Measurements from ENCODE around the gene PIP5K1C.
A peak's percentile ranks its signal among the peaks of the same experiment; 100 is the strongest.

The PIP5K1C gene

GRCh38 chr19:3608750-3609322, 91.4 kb downstream of the PIP5K1C start:
- Histone ChIP-seq H2BK120ac (ENCODE audit: low read depth, low read length) (peak overlapping the region; percentile 50), H3K4ac (ENCODE audit: low read depth in 1 of 2, low read length in 2 of 2) (peak overlapping the region in 1 of 2 experiments; percentile 9), H3K9ac (ENCODE audit: low read length) (no peak overlapping the region), H2AK5ac (ENCODE audit: low read length, severe bottlenecking) (peak overlapping the region; percentile 43), H2BK12ac (ENCODE audit: low read length in 2 of 2) (peak overlapping the region in 1 of 2 experiments; percentile 45), H2BK5ac (ENCODE audit: low read depth, low read length, poor library complexity, severe bottlenecking) (peak overlapping the region; percentile 3), H2BK15ac (ENCODE audit: low read depth, poor library complexity, severe bottlenecking) (no peak overlapping the region), H3K9me3 (ENCODE audit: control insufficient read depth, low read length) (no peaks in the 10 kb centered on the region), H3K4me2 (ENCODE audit: low read length, poor library complexity, severe bottlenecking) (peak overlapping the region; percentile 11), H3K79me1 (replicated peaks; ENCODE audit: low read length, poor library complexity, severe bottlenecking) (peaks cover 22% of the 10 kb centered on the region), H4K8ac (ENCODE audit: low read length) (peak overlapping the region; percentile 1), H3K14ac (ENCODE audit: low read length in 2 of 2) (no peak overlapping the region), H2AFZ (ENCODE audit: low read depth, low read length) (no peak overlapping the region), H3K4me3 (ENCODE audit: insufficient read depth in 1 of 2, low read depth in 1 of 2, low read length in 2 of 2) (no peak overlapping the region), H3K27me3 (ENCODE audit: control insufficient read depth in 1 of 2, insufficient read depth in 1 of 2, low read length in 2 of 2) (no peaks in the 10 kb centered on the region), H4K91ac (ENCODE audit: low read length) (peak overlapping the region; percentile 23), H3K27ac (ENCODE audit: low read length, poor library complexity, severe bottlenecking) (no peak overlapping the region), H3K36me3 (ENCODE audit: control insufficient read depth in 1 of 2, insufficient read depth in 2 of 2, low read depth in 1 of 2, low read length in 2 of 2) (peaks cover 17 to 48% of the 10 kb centered on the region in 2 experiments), H3K4me1 (ENCODE audit: control insufficient read depth, insufficient read depth, low read depth, low read length) (peaks cover 48% of the 10 kb centered on the region), H3K18ac (ENCODE audit: low read depth in 1 of 2, low read length in 2 of 2) (peak overlapping the region in 1 of 2 experiments; percentile 67), H3K23ac (ENCODE audit: low read length in 2 of 2) (no peak overlapping the region)
- DNase-seq = no peak
- 89% methylated on average over 21 of the region's 21 CpGs for WGBS

DNA sequence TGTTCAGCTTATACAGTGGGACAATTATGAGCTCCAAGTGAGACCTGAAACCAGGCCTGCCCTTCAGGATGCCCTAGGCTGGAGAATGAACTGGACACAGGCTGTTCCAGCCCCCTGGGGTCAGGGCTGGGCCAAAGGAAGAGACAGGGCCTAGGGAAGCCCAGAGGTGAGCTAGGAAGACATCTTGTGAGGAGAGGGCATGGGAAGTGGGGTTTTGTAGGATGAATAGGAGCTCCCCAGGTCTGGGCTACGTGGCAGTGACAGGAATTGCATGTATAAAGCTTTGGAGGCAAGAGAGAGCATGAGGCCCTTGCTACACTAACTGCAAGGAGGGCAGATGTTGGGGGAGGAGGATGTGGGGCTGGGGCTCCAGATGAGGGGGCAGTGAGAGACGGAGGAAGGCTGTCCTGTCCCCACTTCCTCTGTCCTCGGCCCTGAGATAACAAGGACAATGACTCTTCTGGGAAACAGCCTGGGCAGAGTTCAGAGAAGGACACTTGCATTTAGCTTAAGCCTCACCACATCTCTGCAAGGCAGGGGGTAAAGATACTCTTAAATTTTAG, 92.1 kb downstream of the PIP5K1C start:
- DNase-seq = no peak
- Histone ChIP-seq H3K14ac (ENCODE audit: low read length in 2 of 2) (no peak overlapping the region), H2BK120ac (ENCODE audit: low read depth, low read length) (peak overlapping the region; percentile 50), H3K4me3 (ENCODE audit: insufficient read depth in 1 of 2, low read depth in 1 of 2, low read length in 2 of 2) (peak overlapping the region in 1 of 2 experiments; percentile 86), H2BK5ac (ENCODE audit: low read depth, low read length, poor library complexity, severe bottlenecking) (peak overlapping the region; percentile 0), H3K18ac (ENCODE audit: low read depth in 1 of 2, low read length in 2 of 2) (peak overlapping the region; percentile 56 to 79), H2BK12ac (ENCODE audit: low read length in 2 of 2) (peak overlapping the region; percentile 41 to 45), H3K23ac (ENCODE audit: low read length in 2 of 2) (no peak overlapping the region), H4K91ac (ENCODE audit: low read length) (peak overlapping the region; percentile 12), H3K79me1 (replicated peaks; ENCODE audit: low read length, poor library complexity, severe bottlenecking) (peaks cover 27% of the 10 kb centered on the region), H3K9ac (ENCODE audit: low read length) (peak overlapping the region; percentile 82), H3K27ac (ENCODE audit: low read length, poor library complexity, severe bottlenecking) (peak overlapping the region; percentile 76), H4K8ac (ENCODE audit: low read length) (peak overlapping the region; percentile 96), H3K4me2 (ENCODE audit: low read length, poor library complexity, severe bottlenecking) (peak overlapping the region; percentile 93), H3K4me1 (ENCODE audit: control insufficient read depth, insufficient read depth, low read depth, low read length) (peaks cover 51% of the 10 kb centered on the region), H3K36me3 (ENCODE audit: control insufficient read depth in 1 of 2, insufficient read depth in 2 of 2, low read depth in 1 of 2, low read length in 2 of 2) (peaks cover 17 to 43% of the 10 kb centered on the region in 2 experiments), H2BK15ac (ENCODE audit: low read depth, poor library complexity, severe bottlenecking) (no peak overlapping the region), H2AFZ (ENCODE audit: low read depth, low read length) (peak overlapping the region; percentile 11), H2AK5ac (ENCODE audit: low read length, severe bottlenecking) (peak overlapping the region; percentile 78), H3K27me3 (ENCODE audit: control insufficient read depth in 1 of 2, insufficient read depth in 1 of 2, low read length in 2 of 2) (no peaks in the 10 kb centered on the region), H3K4ac (ENCODE audit: low read depth in 1 of 2, low read length in 2 of 2) (peak overlapping the region; percentile 8 to 16), H3K9me3 (ENCODE audit: control insufficient read depth, low read length) (no peaks in the 10 kb centered on the region)
- WGBS = 76% methylated on average over 3 of the region's 3 CpGs

GRCh38 chr19:3607303-3608078, 92.8 kb downstream of the PIP5K1C start:
- peak overlapping the region; percentile 90 for H4K91ac ChIP-seq (ENCODE audit: low read length)
- H3K79me1 ChIP-seq (replicated peaks; ENCODE audit: low read length, poor library complexity, severe bottlenecking) = peaks cover 29% of the 10 kb centered on the region

More at GRCh38 chr19:3607303-3608078, 92.8 kb downstream of the PIP5K1C start:
- no peak overlapping the region for H3K23ac ChIP-seq (ENCODE audit: low read length in 2 of 2)
- DNase-seq = peak; percentile 45
- peak overlapping the region; percentile 76 for H3K27ac ChIP-seq (ENCODE audit: low read length, poor library complexity, severe bottlenecking)
- H2BK5ac ChIP-seq (ENCODE audit: low read depth, low read length, poor library complexity, severe bottlenecking) = peak overlapping the region; percentile 0
- H2AFZ ChIP-seq (ENCODE audit: low read depth, low read length) = peak overlapping the region; percentile 11
- H3K18ac ChIP-seq (ENCODE audit: low read depth in 1 of 2, low read length in 2 of 2) = peak overlapping the region; percentile 64 to 79
- H2BK120ac ChIP-seq (ENCODE audit: low read depth, low read length) = peak overlapping the region; percentile 59
- H4K8ac ChIP-seq (ENCODE audit: low read length) = peak overlapping the region; percentile 96
- peaks cover 17 to 40% of the 10 kb centered on the region in 2 experiments for H3K36me3 ChIP-seq (ENCODE audit: control insufficient read depth in 1 of 2, insufficient read depth in 2 of 2, low read depth in 1 of 2, low read length in 2 of 2)
- H2AK5ac ChIP-seq (ENCODE audit: low read length, severe bottlenecking) = peak overlapping the region; percentile 32
- H3K14ac ChIP-seq (ENCODE audit: low read length in 2 of 2) = no peak overlapping the region
- peak overlapping the region; percentile 69 to 88 for H3K4ac ChIP-seq (ENCODE audit: low read depth in 1 of 2, low read length in 2 of 2)
- H3K4me1 ChIP-seq (ENCODE audit: control insufficient read depth, insufficient read depth, low read depth, low read length) = peaks cover 53% of the 10 kb centered on the region
- 16% methylated on average over 22 of the region's 22 CpGs for WGBS
- peak overlapping the region; percentile 93 for H3K4me2 ChIP-seq (ENCODE audit: low read length, poor library complexity, severe bottlenecking)
- peak overlapping the region; percentile 88 for H2BK15ac ChIP-seq (ENCODE audit: low read depth, poor library complexity, severe bottlenecking)
- peak overlapping the region; percentile 41 to 42 for H2BK12ac ChIP-seq (ENCODE audit: low read length in 2 of 2)
- H3K4me3 ChIP-seq (ENCODE audit: insufficient read depth in 1 of 2, low read depth in 1 of 2, low read length in 2 of 2) = peak overlapping the region; percentile 83 to 86
- H3K9me3 ChIP-seq (ENCODE audit: control insufficient read depth, low read length) = no peaks in the 10 kb centered on the region
- peak overlapping the region; percentile 82 for H3K9ac ChIP-seq (ENCODE audit: low read length)
- no peaks in the 10 kb centered on the region for H3K27me3 ChIP-seq (ENCODE audit: control insufficient read depth in 1 of 2, insufficient read depth in 1 of 2, low read length in 2 of 2)

Data from mesenchymal stem cell (in vitro differentiated cells and primary cell).